Osteocyte (in vitro differentiated cells): ENCODE measurements around the gene GNG14. TPM values are rescaled to one million over a fixed set of nuclear protein-coding genes. Genes with fewer than 3 reads are reported as not detected.
"Not testable (repeated sequence)": the region's sequence is repeated elsewhere in the genome, so short reads cannot be mapped to it uniquely, and the experiment has no call there.

Experiments used
- DNase-seq: peaks from one replicate; pipeline ENCODE4 v3.0.0; 2021; ENCODE audit warnings: mixed read lengths; ENCODE audit not compliant: unreplicated experiment; ENCODE audit errors: extremely low spot score
- H3K27ac Mint-ChIP-seq: one replicate; pipeline ENCODE4 v1.8.0; 2021; ENCODE audit warnings: mild to moderate bottlenecking, mixed read lengths; ENCODE audit not compliant: unreplicated experiment
- H3K27me3 Mint-ChIP-seq: one replicate; pipeline ENCODE4 v1.8.0; 2021; ENCODE audit warnings: mixed read lengths; ENCODE audit not compliant: unreplicated experiment
- H3K36me3 Mint-ChIP-seq: one replicate; pipeline ENCODE4 v1.8.0; 2021; ENCODE audit warnings: mixed read lengths; ENCODE audit not compliant: unreplicated experiment
- H3K4me1 Mint-ChIP-seq: one replicate; pipeline ENCODE4 v1.8.0; 2021; ENCODE audit warnings: mixed read lengths; ENCODE audit not compliant: unreplicated experiment
- H3K4me3 Mint-ChIP-seq: one replicate; pipeline ENCODE4 v1.8.0; 2021; ENCODE audit warnings: mild to moderate bottlenecking, moderate library complexity, mixed read lengths; ENCODE audit not compliant: unreplicated experiment
- H3K9me3 Mint-ChIP-seq: one replicate; pipeline ENCODE4 v1.8.0; 2021; ENCODE audit warnings: mixed read lengths; ENCODE audit not compliant: unreplicated experiment
- total RNA-seq: library from RNA; stranded (reverse); gene quantifications from 2 replicates; pipeline ENCODE4 v1.2.1, GENCODE V29; 2021
- TF ChIP-seq, protein P1 (sequence below): fragments of 200-600 bp; sonication (generic); IDR thresholded peaks from 2 replicates; pipeline ENCODE4 v1.5.0; 2021; ENCODE audit warnings: antibody characterized with exemption, mild to moderate bottlenecking, moderate library complexity

Gene GNG14
- total RNA-seq, 1 donor from 2014 or later: not detected

GRCh38 chr19:12676928-12677327 is 10.9 kb upstream of the GNG14 start:
- TF ChIP-seq, protein P1, sequence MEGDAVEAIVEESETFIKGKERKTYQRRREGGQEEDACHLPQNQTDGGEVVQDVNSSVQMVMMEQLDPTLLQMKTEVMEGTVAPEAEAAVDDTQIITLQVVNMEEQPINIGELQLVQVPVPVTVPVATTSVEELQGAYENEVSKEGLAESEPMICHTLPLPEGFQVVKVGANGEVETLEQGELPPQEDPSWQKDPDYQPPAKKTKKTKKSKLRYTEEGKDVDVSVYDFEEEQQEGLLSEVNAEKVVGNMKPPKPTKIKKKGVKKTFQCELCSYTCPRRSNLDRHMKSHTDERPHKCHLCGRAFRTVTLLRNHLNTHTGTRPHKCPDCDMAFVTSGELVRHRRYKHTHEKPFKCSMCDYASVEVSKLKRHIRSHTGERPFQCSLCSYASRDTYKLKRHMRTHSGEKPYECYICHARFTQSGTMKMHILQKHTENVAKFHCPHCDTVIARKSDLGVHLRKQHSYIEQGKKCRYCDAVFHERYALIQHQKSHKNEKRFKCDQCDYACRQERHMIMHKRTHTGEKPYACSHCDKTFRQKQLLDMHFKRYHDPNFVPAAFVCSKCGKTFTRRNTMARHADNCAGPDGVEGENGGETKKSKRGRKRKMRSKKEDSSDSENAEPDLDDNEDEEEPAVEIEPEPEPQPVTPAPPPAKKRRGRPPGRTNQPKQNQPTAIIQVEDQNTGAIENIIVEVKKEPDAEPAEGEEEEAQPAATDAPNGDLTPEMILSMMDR: no peak
- no peak for DNase-seq
- Mint-ChIP-seq H3K4me3 (no peak overlapping the region), H3K36me3 (peaks cover 28% of the 10 kb centered on the region), H3K9me3 (no peaks in the 10 kb centered on the region), H3K4me1 (peaks cover 14% of the 10 kb centered on the region), H3K27me3 (no peaks in the 10 kb centered on the region), H3K27ac (no peak overlapping the region)

GRCh38 chr19:12678039-12678438 is 9.8 kb upstream of the GNG14 start:
- H3K27me3 Mint-ChIP-seq, DNase-seq, H3K4me3 Mint-ChIP-seq, H3K27ac Mint-ChIP-seq, H3K9me3 Mint-ChIP-seq: not testable (repeated sequence)
- peaks cover 24% of the 10 kb centered on the region for H3K36me3 Mint-ChIP-seq
- H3K4me1 Mint-ChIP-seq: peaks cover 12% of the 10 kb centered on the region

GRCh38 chr19:12680034-12680433 is 7.8 kb upstream of the GNG14 start:
- Mint-ChIP-seq H3K4me1 (peaks cover 12% of the 10 kb centered on the region), H3K27ac (peak overlapping the region; percentile 34), H3K4me3 (peak overlapping the region; percentile 89), H3K36me3 (peaks cover 14% of the 10 kb centered on the region), H3K9me3 (no peaks in the 10 kb centered on the region), H3K27me3 (no peaks in the 10 kb centered on the region)
- DNase-seq: no peak
- TF ChIP-seq, protein P1: no peak

DNA sequence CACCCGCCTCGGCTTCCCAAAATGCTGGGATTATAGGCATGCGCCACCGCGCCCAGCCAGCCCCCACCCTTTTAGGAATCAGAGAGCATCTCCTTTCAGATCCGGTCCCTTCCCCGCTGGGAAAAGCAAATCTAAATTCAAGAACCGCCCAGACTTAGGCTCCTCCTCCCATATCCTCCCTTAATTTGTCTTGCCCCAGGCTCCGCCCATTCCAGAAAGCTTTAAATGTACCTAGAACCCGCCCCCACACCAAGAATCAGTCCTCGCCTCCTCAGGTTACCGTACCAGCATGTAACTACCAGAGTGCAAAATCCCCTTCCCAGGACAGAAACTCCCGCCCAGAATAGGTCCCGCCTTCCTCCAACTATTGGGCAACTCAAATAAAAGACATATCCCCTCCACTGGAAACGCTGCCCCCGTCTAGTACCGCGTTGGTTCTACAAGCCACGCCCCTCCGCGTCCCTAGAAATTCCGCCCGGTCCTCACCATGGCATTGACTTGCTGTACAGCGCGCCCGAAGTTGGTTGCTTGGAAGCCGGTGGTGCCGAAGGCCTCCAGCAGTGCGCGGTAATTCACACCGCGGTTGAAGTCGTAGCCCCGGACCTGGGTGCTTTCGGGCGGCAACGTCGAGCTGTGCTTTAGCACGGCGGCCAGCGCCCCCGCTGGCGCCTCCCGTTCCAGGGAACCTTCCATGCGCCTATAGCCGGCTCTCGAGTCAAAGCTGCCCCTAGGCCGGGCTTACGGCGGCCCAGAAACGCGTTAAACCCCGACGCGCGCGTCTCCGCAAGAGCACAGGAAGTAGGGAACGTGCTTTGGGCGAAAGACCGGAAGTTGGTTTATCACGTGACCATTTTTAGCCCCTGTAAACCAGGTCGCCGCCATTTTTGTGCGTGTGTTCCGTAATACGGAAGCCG is 6.5 kb upstream of the GNG14 start, which contains the start of gene DHPS:
TSS of gene DHPS (minus strand) at position 807 of the 914 bp plus-strand sequence. CDS start at position 693, 114 bp downstream.
- Mint-ChIP-seq H3K4me3 (peak within 1 kb of the TSS; percentile 89), H3K27me3 (no peaks in the 10 kb centered on the region), H3K27ac (peak within 1 kb of the TSS; percentile 97), H3K36me3 (peaks cover 10% of the 10 kb centered on the region), H3K4me1 (peaks cover 11% of the 10 kb centered on the region), H3K9me3 (no peaks in the 10 kb centered on the region)
- peak; percentile 95 for DNase-seq
- TF ChIP-seq, protein P1: no peak

DNA sequence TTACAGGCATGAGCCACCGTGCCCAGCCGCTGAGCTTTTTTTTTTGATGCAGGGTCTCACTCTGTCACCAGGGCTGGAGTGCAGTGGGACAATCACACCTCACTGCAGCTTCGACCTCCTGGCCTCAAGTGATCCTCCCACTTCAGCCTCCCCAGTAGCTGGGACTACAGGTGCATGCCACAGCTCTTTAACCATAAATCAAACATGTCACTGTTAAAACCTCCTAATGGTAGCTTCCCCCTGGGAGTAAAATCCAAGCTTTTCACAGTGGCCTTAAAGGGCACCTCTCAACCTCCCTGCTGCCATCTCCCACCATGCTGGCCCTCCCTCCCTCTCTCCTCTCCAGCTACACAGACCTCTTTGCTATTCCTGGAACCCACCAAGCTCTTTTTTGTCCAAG is 2.0 kb upstream of the GNG14 start:
- H3K9me3 Mint-ChIP-seq: no peaks in the 10 kb centered on the region
- peaks cover 4% of the 10 kb centered on the region for H3K4me1 Mint-ChIP-seq
- H3K4me3 Mint-ChIP-seq: no peak overlapping the region
- H3K36me3 Mint-ChIP-seq: no peaks in the 10 kb centered on the region
- no peaks in the 10 kb centered on the region for H3K27me3 Mint-ChIP-seq
- no peak for DNase-seq
- H3K27ac Mint-ChIP-seq: no peak overlapping the region
- TF ChIP-seq, protein P1: no peak
